K562 (cell line): ENCODE results near the gene MACROD2.

Source experiments
- CTCF ChIP-seq, 3 experiments: IDR thresholded peaks in 2 of 3; conservative IDR thresholded peaks in 1 of 3; 2 replicates each; pipeline ENCODE4 v1.5.1; 2011 to 2012; ENCODE audit warnings: low read length in 3 of 3, mild to moderate bottlenecking in 3 of 3, control low read depth in 2 of 3, improper control_type of control experiment in 1 of 3, inconsistent platforms in 1 of 3, low read depth in 1 of 3, mixed read lengths in 1 of 3, moderate library complexity in 1 of 3; ENCODE audit not compliant: insufficient read depth in 2 of 3
- ZNF274 ChIP-seq: IDR thresholded peaks from 2 replicates; pipeline ENCODE4 v1.6.1; 2011; ENCODE audit warnings: low read depth, mild to moderate bottlenecking, low read length, moderate library complexity, borderline replicate concordance

- TF ChIP-seq CTCF (IDR thresholded peaks at IDR 0.05 in 2 of 3, conservative IDR thresholded peaks at IDR 0.05 in 1 of 3; ENCODE audit: insufficient read depth in 2 of 3, low read depth in 1 of 3, low read length in 3 of 3) (no peak), ZNF274 (no peak)
These were observed 1642.8 kb downstream of the MACROD2 start for GRCh38 chr20:15637950-15638754.
